ENCODE measurements around the gene KRTAP5-11.
"Not testable (repeated sequence)": the region's sequence is repeated elsewhere in the genome, so short reads cannot be mapped to it uniquely, and the experiment has no call there.

GRCh38 chr11:71582969-71583368, 294 bp upstream of the KRTAP5-11 start:
- TF ChIP-seq CTCF (conservative IDR thresholded peaks at IDR 0.05; ENCODE audit: low read depth, low read length); RAD21 (IDR thresholded peaks at IDR 0.05; ENCODE audit: low read length); CEBPB (IDR thresholded peaks at IDR 0.05; ENCODE audit: low read depth, low read length); POLR2A (IDR thresholded peaks at IDR 0.05; ENCODE audit: low read depth, low read length); FOS (IDR thresholded peaks at IDR 0.05; ENCODE audit: low read depth, low read length); RFX5 (IDR thresholded peaks at IDR 0.05; ENCODE audit: low read depth, low read length): not testable (repeated sequence)

Data from IMR-90 (cell line).